ENCODE measurements around the gene INPP4B.

- TF ChIP-seq CTCF (IDR thresholded peaks at IDR 0.05) (no peak), POLR2A (IDR thresholded peaks at IDR 0.05) (no peak)
Observed at GRCh38 chr4:142881331-142881730, 35.2 kb upstream of the INPP4B start.

Data from uterus (tissue), 2 donors.